ENCODE data around the gene NXT1. TPM values are rescaled to one million over a fixed set of nuclear protein-coding genes. Genes with fewer than 3 reads are reported as not detected.

The NXT1 gene
- total RNA-seq, 2 experiments from 2014 or later = 34.8 to 35.5 TPM

GRCh38 chr20:23313271-23313670 lies 37.3 kb upstream of the NXT1 start:
- Mint-ChIP-seq H3K4me3 (no peak overlapping the region), H3K4me1 (ENCODE audit: low read depth) (no peaks in the 10 kb centered on the region), H3K27ac (no peak overlapping the region), H3K9me3 (ENCODE audit: insufficient read depth) (no peaks in the 10 kb centered on the region), H3K36me3 (ENCODE audit: low read depth) (no peaks in the 10 kb centered on the region), H3K27me3 (ENCODE audit: low read depth) (no peaks in the 10 kb centered on the region)
- ATAC-seq (no peak), DNase-seq (no peak)
- POLR2A ChIA-PET = no interaction called here
- CTCF ChIA-PET = no interaction called here

GRCh38 chr20:23314699-23315098 lies 35.9 kb upstream of the NXT1 start:
- H3K27me3 Mint-ChIP-seq (ENCODE audit: low read depth) = no peaks in the 10 kb centered on the region
- CTCF ChIA-PET = no interaction called here
- H3K36me3 Mint-ChIP-seq (ENCODE audit: low read depth) = no peaks in the 10 kb centered on the region
- H3K9me3 Mint-ChIP-seq (ENCODE audit: insufficient read depth) = no peaks in the 10 kb centered on the region
- H3K4me1 Mint-ChIP-seq (ENCODE audit: low read depth) = no peaks in the 10 kb centered on the region
- H3K4me3 Mint-ChIP-seq = no peak overlapping the region
- ATAC-seq (no peak), DNase-seq (no peak)
- POLR2A ChIA-PET = no interaction called here
- no peak overlapping the region for H3K27ac Mint-ChIP-seq

GRCh38 chr20:23315099-23315498 lies 35.5 kb upstream of the NXT1 start:
- no peaks in the 10 kb centered on the region for H3K27me3 Mint-ChIP-seq (ENCODE audit: low read depth)
- POLR2A ChIA-PET = no interaction called here
- no peak overlapping the region for H3K27ac Mint-ChIP-seq
- no peaks in the 10 kb centered on the region for H3K9me3 Mint-ChIP-seq (ENCODE audit: insufficient read depth)
- DNase-seq = no peak
- H3K36me3 Mint-ChIP-seq (ENCODE audit: low read depth) = no peaks in the 10 kb centered on the region
- ATAC-seq = no peak
- CTCF ChIA-PET = no interaction called here
- H3K4me1 Mint-ChIP-seq (ENCODE audit: low read depth) = no peaks in the 10 kb centered on the region
- no peak overlapping the region for H3K4me3 Mint-ChIP-seq

- CTCF ChIA-PET = no interaction called here
- H3K36me3 Mint-ChIP-seq (ENCODE audit: low read depth) = no peaks in the 10 kb centered on the region
- no peaks in the 10 kb centered on the region for H3K4me1 Mint-ChIP-seq (ENCODE audit: low read depth)
- H3K4me3 Mint-ChIP-seq = no peak overlapping the region
- H3K27ac Mint-ChIP-seq = no peak overlapping the region
- POLR2A ChIA-PET = no interaction called here
- no peak for ATAC-seq
- H3K27me3 Mint-ChIP-seq (ENCODE audit: low read depth) = no peaks in the 10 kb centered on the region
- DNase-seq = no peak
- no peaks in the 10 kb centered on the region for H3K9me3 Mint-ChIP-seq (ENCODE audit: insufficient read depth)
These were observed 34.0 kb upstream of the NXT1 start for GRCh38 chr20:23316626-23317025.

- POLR2A ChIA-PET = no interaction called here
- ATAC-seq (no peak), DNase-seq (no peak)
- no peaks in the 10 kb centered on the region for H3K36me3 Mint-ChIP-seq (ENCODE audit: low read depth)
- CTCF ChIA-PET = no interaction called here
- H3K27me3 Mint-ChIP-seq (ENCODE audit: low read depth) = no peaks in the 10 kb centered on the region
- H3K4me1 Mint-ChIP-seq (ENCODE audit: low read depth) = no peaks in the 10 kb centered on the region
- H3K9me3 Mint-ChIP-seq (ENCODE audit: insufficient read depth) = no peaks in the 10 kb centered on the region
- no peak overlapping the region for H3K4me3 Mint-ChIP-seq
- no peak overlapping the region for H3K27ac Mint-ChIP-seq
These were observed 33.5 kb upstream of the NXT1 start for GRCh38 chr20:23317081-23317480.

- DNase-seq (no peak), ATAC-seq (no peak)
- Mint-ChIP-seq H3K4me1 (ENCODE audit: low read depth) (no peaks in the 10 kb centered on the region), H3K4me3 (no peak overlapping the region), H3K36me3 (ENCODE audit: low read depth) (no peaks in the 10 kb centered on the region), H3K9me3 (ENCODE audit: insufficient read depth) (no peaks in the 10 kb centered on the region), H3K27ac (no peak overlapping the region), H3K27me3 (ENCODE audit: low read depth) (no peaks in the 10 kb centered on the region)
- ChIA-PET POLR2A (no interaction called here), CTCF (no interaction called here)
These were observed 32.2 kb upstream of the NXT1 start for GRCh38 chr20:23318347-23318746.

GRCh38 chr20:23320317-23320716 lies 30.3 kb upstream of the NXT1 start:
- POLR2A ChIA-PET = no interaction called here
- no peaks in the 10 kb centered on the region for H3K36me3 Mint-ChIP-seq (ENCODE audit: low read depth)
- H3K27ac Mint-ChIP-seq = no peak overlapping the region
- ATAC-seq (no peak), DNase-seq (no peak)
- no peaks in the 10 kb centered on the region for H3K9me3 Mint-ChIP-seq (ENCODE audit: insufficient read depth)
- CTCF ChIA-PET = interaction anchor here (0.7 kb wide), 1 partner anchor 122 kb away, joined by 3 read pairs; no protein-coding TSS in a partner anchor
- no peaks in the 10 kb centered on the region for H3K4me1 Mint-ChIP-seq (ENCODE audit: low read depth)
- H3K27me3 Mint-ChIP-seq (ENCODE audit: low read depth) = peaks cover 3% of the 10 kb centered on the region
- no peak overlapping the region for H3K4me3 Mint-ChIP-seq

- POLR2A ChIA-PET = no interaction called here
These were observed 25.5 kb upstream of the NXT1 start for GRCh38 chr20:23325107-23325506.

GRCh38 chr20:23326774-23327173 lies 23.8 kb upstream of the NXT1 start:
- ATAC-seq = no peak
- peaks cover 3% of the 10 kb centered on the region for H3K27me3 Mint-ChIP-seq (ENCODE audit: low read depth)
- H3K4me1 Mint-ChIP-seq (ENCODE audit: low read depth) = no peaks in the 10 kb centered on the region
- H3K27ac Mint-ChIP-seq = no peak overlapping the region
- H3K36me3 Mint-ChIP-seq (ENCODE audit: low read depth) = no peaks in the 10 kb centered on the region
- no peak for DNase-seq
- no peaks in the 10 kb centered on the region for H3K9me3 Mint-ChIP-seq (ENCODE audit: insufficient read depth)
- H3K4me3 Mint-ChIP-seq = no peak overlapping the region
- ChIA-PET CTCF (no interaction called here), POLR2A (no interaction called here)

More at GRCh38 chr20:23325107-23325506, 25.5 kb upstream of the NXT1 start:
- H3K4me1 Mint-ChIP-seq (ENCODE audit: low read depth) = no peaks in the 10 kb centered on the region
- CTCF ChIA-PET = interaction anchor here (1.0 kb wide), 1 partner anchor 14 kb away, joined by 3 read pairs; no protein-coding TSS in a partner anchor
- H3K4me3 Mint-ChIP-seq = no peak overlapping the region
- peaks cover 3% of the 10 kb centered on the region for H3K27me3 Mint-ChIP-seq (ENCODE audit: low read depth)
- DNase-seq (no peak), ATAC-seq (no peak)
- H3K36me3 Mint-ChIP-seq (ENCODE audit: low read depth) = no peaks in the 10 kb centered on the region
- no peaks in the 10 kb centered on the region for H3K9me3 Mint-ChIP-seq (ENCODE audit: insufficient read depth)
- H3K27ac Mint-ChIP-seq = no peak overlapping the region

- Mint-ChIP-seq H3K27me3 (ENCODE audit: low read depth) (peaks cover 3% of the 10 kb centered on the region), H3K4me1 (ENCODE audit: low read depth) (no peaks in the 10 kb centered on the region), H3K27ac (no peak overlapping the region), H3K36me3 (ENCODE audit: low read depth) (no peaks in the 10 kb centered on the region), H3K9me3 (ENCODE audit: insufficient read depth) (no peaks in the 10 kb centered on the region), H3K4me3 (no peak overlapping the region)
- ChIA-PET POLR2A (no interaction called here), CTCF (no interaction called here)
- ATAC-seq = no peak
- no peak for DNase-seq
These were observed 22.8 kb upstream of the NXT1 start for GRCh38 chr20:23327617-23328333.

- POLR2A ChIA-PET = no interaction called here
- peaks cover 10% of the 10 kb centered on the region for H3K4me1 Mint-ChIP-seq (ENCODE audit: low read depth)
- H3K9me3 Mint-ChIP-seq (ENCODE audit: insufficient read depth) = no peaks in the 10 kb centered on the region
- ATAC-seq (no peak), DNase-seq (no peak)
- CTCF ChIA-PET = no interaction called here
- no peaks in the 10 kb centered on the region for H3K27me3 Mint-ChIP-seq (ENCODE audit: low read depth)
- H3K36me3 Mint-ChIP-seq (ENCODE audit: low read depth) = no peaks in the 10 kb centered on the region
- H3K27ac Mint-ChIP-seq = no peak overlapping the region
- no peak overlapping the region for H3K4me3 Mint-ChIP-seq
These were observed 18.9 kb upstream of the NXT1 start for GRCh38 chr20:23331450-23332350.

GRCh38 chr20:23332467-23332866 lies 18.1 kb upstream of the NXT1 start:
- Mint-ChIP-seq H3K4me1 (ENCODE audit: low read depth) (peaks cover 12% of the 10 kb centered on the region), H3K27me3 (ENCODE audit: low read depth) (no peaks in the 10 kb centered on the region), H3K27ac (no peak overlapping the region), H3K4me3 (no peak overlapping the region), H3K36me3 (ENCODE audit: low read depth) (no peaks in the 10 kb centered on the region), H3K9me3 (ENCODE audit: insufficient read depth) (no peaks in the 10 kb centered on the region)
- ATAC-seq = no peak
- ChIA-PET POLR2A (no interaction called here), CTCF (no interaction called here)
- no peak for DNase-seq
